Stomach (tissue), 4 donors: Measurements from ENCODE around the gene DCUN1D4.

Experiments used
- CTCF ChIP-seq, 7 experiments: fragments of 450-650 bp in 4 of 7; fragments of 200-600 bp in 3 of 7; sonication (generic) in 3 of 7; IDR thresholded peaks; one replicate each; pipeline ENCODE4 v1.5.1; 2016 to 2019; ENCODE audit warnings: antibody characterized with exemption in 7 of 7, control low read depth in 2 of 7, mild to moderate bottlenecking in 1 of 7
- EP300 ChIP-seq: sonication (generic); formaldehyde crosslinking; IDR thresholded peaks from one replicate; pipeline ENCODE4 v1.6.1; 2017; ENCODE audit warnings: antibody characterized with exemption
- POLR2A ChIP-seq, 4 donors: fragments of 450-650 bp; IDR thresholded peaks; one replicate each; pipeline ENCODE4 v1.6.1; 2016; ENCODE audit warnings: antibody characterized with exemption in 4 of 4, control low read depth in 2 of 4, mild to moderate bottlenecking in 1 of 4, moderate library complexity in 1 of 4
- POLR2AphosphoS5 ChIP-seq, 3 donors: sonication (generic); formaldehyde crosslinking; IDR thresholded peaks; one replicate each; pipeline ENCODE4 v1.6.1; 2016; ENCODE audit warnings: antibody characterized with exemption in 3 of 3

- TF ChIP-seq CTCF (IDR thresholded peaks at IDR 0.05) (no peak), POLR2A (IDR thresholded peaks at IDR 0.05) (no peak), EP300 (no peak), POLR2AphosphoS5 (IDR thresholded peaks at IDR 0.05) (no peak)
Observed at GRCh38 chr4:51932261-51932660, 89.3 kb downstream of the DCUN1D4 start.
